GM12878 (cell line): ENCODE data around the gene RAD1.

ENCODE experiments used
- CBFB ChIP-seq: IDR thresholded peaks from 2 replicates; pipeline ENCODE4 v1.6.1; 2016; ENCODE audit warnings: antibody characterized with exemption, low read depth
- JUNB ChIP-seq: IDR thresholded peaks from 2 replicates; pipeline ENCODE4 v1.6.1; 2016; ENCODE audit warnings: antibody characterized with exemption, mild to moderate bottlenecking
- NR2F1 ChIP-seq: fragments of 450-650 bp; conservative IDR thresholded peaks from 2 replicates; pipeline ENCODE4 v1.6.1; 2017; ENCODE audit warnings: mild to moderate bottlenecking
- RFX5 ChIP-seq: IDR thresholded peaks from 2 replicates; pipeline ENCODE4 v1.6.1; 2011; ENCODE audit warnings: low read depth, low read length, improper control_type of control experiment
- USF2 ChIP-seq: IDR thresholded peaks from 2 replicates; pipeline ENCODE4 v1.6.1; 2011; ENCODE audit warnings: low read depth, low read length, improper control_type of control experiment, borderline replicate concordance
- TF ChIP-seq, protein P1 (sequence below), 3 experiments: IDR thresholded peaks in 2 of 3; conservative IDR thresholded peaks in 1 of 3; 2 replicates each; pipeline ENCODE4 v1.5.1; 2011; ENCODE audit warnings: low read depth in 3 of 3, low read length in 3 of 3, mild to moderate bottlenecking in 3 of 3, control low read depth in 2 of 3, moderate library complexity in 2 of 3, inconsistent platforms in 1 of 3, mixed read lengths in 1 of 3; ENCODE audit not compliant: control insufficient read depth in 2 of 3, insufficient read depth in 1 of 3; ENCODE audit errors: extremely low read depth in 1 of 3
- TF ChIP-seq, protein P2 (sequence below): IDR thresholded peaks from 2 replicates; pipeline ENCODE4 v1.6.1; 2012; ENCODE audit warnings: low read depth, low read length, improper control_type of control experiment

DNA sequence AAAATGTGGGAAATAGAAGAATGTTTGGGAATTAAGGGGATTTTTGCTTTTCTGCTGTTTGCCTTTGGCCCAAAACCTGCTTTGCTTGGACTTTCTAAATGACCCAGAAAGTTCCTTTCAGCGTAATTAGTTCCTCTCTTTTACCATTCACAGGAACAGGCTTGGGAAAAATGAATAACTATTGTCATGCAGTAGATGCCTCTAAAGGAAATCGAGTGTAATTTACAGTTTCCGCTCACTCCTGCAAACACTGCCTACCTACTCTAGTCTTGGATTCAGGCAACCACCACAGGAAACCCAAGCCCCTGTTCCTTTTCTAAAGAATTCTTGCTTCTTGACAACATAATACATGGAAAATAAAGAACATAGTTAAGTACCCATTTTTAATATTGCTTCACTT lies 51.4 kb downstream of the RAD1 start:
- TF ChIP-seq NR2F1 (no peak), CBFB (no peak), USF2 (no peak), JUNB (no peak), RFX5 (no peak)
- TF ChIP-seq, protein P1, sequence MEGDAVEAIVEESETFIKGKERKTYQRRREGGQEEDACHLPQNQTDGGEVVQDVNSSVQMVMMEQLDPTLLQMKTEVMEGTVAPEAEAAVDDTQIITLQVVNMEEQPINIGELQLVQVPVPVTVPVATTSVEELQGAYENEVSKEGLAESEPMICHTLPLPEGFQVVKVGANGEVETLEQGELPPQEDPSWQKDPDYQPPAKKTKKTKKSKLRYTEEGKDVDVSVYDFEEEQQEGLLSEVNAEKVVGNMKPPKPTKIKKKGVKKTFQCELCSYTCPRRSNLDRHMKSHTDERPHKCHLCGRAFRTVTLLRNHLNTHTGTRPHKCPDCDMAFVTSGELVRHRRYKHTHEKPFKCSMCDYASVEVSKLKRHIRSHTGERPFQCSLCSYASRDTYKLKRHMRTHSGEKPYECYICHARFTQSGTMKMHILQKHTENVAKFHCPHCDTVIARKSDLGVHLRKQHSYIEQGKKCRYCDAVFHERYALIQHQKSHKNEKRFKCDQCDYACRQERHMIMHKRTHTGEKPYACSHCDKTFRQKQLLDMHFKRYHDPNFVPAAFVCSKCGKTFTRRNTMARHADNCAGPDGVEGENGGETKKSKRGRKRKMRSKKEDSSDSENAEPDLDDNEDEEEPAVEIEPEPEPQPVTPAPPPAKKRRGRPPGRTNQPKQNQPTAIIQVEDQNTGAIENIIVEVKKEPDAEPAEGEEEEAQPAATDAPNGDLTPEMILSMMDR (IDR thresholded peaks at IDR 0.05 in 2 of 3, conservative IDR thresholded peaks at IDR 0.05 in 1 of 3; ENCODE audit: control insufficient read depth in 2 of 3, extremely low read depth in 1 of 3, insufficient read depth in 1 of 3, low read depth in 3 of 3, low read length in 3 of 3) = no peak
- TF ChIP-seq, protein P2, sequence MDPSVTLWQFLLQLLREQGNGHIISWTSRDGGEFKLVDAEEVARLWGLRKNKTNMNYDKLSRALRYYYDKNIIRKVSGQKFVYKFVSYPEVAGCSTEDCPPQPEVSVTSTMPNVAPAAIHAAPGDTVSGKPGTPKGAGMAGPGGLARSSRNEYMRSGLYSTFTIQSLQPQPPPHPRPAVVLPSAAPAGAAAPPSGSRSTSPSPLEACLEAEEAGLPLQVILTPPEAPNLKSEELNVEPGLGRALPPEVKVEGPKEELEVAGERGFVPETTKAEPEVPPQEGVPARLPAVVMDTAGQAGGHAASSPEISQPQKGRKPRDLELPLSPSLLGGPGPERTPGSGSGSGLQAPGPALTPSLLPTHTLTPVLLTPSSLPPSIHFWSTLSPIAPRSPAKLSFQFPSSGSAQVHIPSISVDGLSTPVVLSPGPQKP = no peak
